Neuronal stem cell (in vitro differentiated cells): ENCODE data around the gene LUZP1.

Experiments
- DNase-seq: peaks from one replicate; pipeline ENCODE4 v3.0.0-alpha.2; 2013; ENCODE audit warnings: low spot score
- H2AFZ ChIP-seq: one replicate; pipeline ENCODE4 v1.6.1; 2013; ENCODE audit warnings: mild to moderate bottlenecking, low read length, inconsistent platforms
- H2AK5ac ChIP-seq: 2 replicates; pipeline ENCODE4 v1.6.1; 2013; ENCODE audit warnings: low read depth, mild to moderate bottlenecking, inconsistent platforms, low read length, moderate library complexity, mixed read lengths
- H2BK120ac ChIP-seq: 2 replicates; pipeline ENCODE4 v1.6.1; 2013; ENCODE audit warnings: low read depth, mild to moderate bottlenecking, inconsistent platforms, low read length, moderate library complexity, mixed read lengths
- H2BK12ac ChIP-seq: one replicate; pipeline ENCODE4 v1.6.1; 2013; ENCODE audit warnings: low read length, inconsistent platforms
- H2BK15ac ChIP-seq: 2 replicates; pipeline ENCODE4 v1.6.1; 2013; ENCODE audit warnings: mild to moderate bottlenecking, low read length, inconsistent platforms, mixed read lengths
- H2BK5ac ChIP-seq: one replicate; pipeline ENCODE4 v1.6.1; 2013; ENCODE audit warnings: inconsistent platforms, mild to moderate bottlenecking, low read length, moderate library complexity
- H3K14ac ChIP-seq: one replicate; pipeline ENCODE4 v1.6.1; 2013; ENCODE audit warnings: low read length, inconsistent platforms
- H3K18ac ChIP-seq: 2 replicates; pipeline ENCODE4 v1.6.1; 2013; ENCODE audit warnings: low read length, inconsistent platforms
- H3K23ac ChIP-seq: 2 replicates; pipeline ENCODE4 v1.6.1; 2013; ENCODE audit warnings: low read depth, mild to moderate bottlenecking, mixed read lengths, low read length, inconsistent platforms; ENCODE audit not compliant: poor library complexity
- H3K27ac ChIP-seq: replicated peaks from 3 replicates; pipeline ENCODE4 v1.5.1; 2013; ENCODE audit warnings: low read length, inconsistent platforms
- H3K27me3 ChIP-seq, 3 experiments: 2 replicates each; pipeline ENCODE4 v1.6.1; 2013; ENCODE audit warnings: low read length in 3 of 3, mild to moderate bottlenecking in 2 of 3, inconsistent platforms in 1 of 3, low read depth in 1 of 3, mixed read lengths in 1 of 3, moderate library complexity in 1 of 3; ENCODE audit not compliant: control insufficient read depth in 3 of 3, insufficient read depth in 3 of 3
- H3K36me3 ChIP-seq, 2 donors: replicated peaks in 1 of 2; 2 replicates each; pipeline ENCODE4 v1.6.1; 2013; ENCODE audit warnings: low read length in 2 of 2; ENCODE audit not compliant: control insufficient read depth in 2 of 2, insufficient read depth in 2 of 2
- H3K4ac ChIP-seq: 2 replicates; pipeline ENCODE4 v1.6.1; 2013; ENCODE audit warnings: inconsistent platforms, mild to moderate bottlenecking, low read length, moderate library complexity
- H3K4me1 ChIP-seq, 2 donors: 1 replicate in 1 of 2; 2 replicates in 1 of 2; pipeline ENCODE4 v1.6.1; 2013; ENCODE audit warnings: low read length in 2 of 2, low read depth in 1 of 2; ENCODE audit not compliant: control insufficient read depth in 2 of 2, insufficient read depth in 1 of 2
- H3K4me2 ChIP-seq: one replicate; pipeline ENCODE4 v1.6.1; 2013; ENCODE audit warnings: mild to moderate bottlenecking, low read length, inconsistent platforms; ENCODE audit not compliant: insufficient read depth, poor library complexity, severe bottlenecking
- H3K4me3 ChIP-seq, 2 donors: 2 replicates each; pipeline ENCODE4 v1.5.1; 2013; ENCODE audit warnings: low read length in 2 of 2, mild to moderate bottlenecking in 2 of 2, inconsistent platforms in 1 of 2, moderate library complexity in 1 of 2
- H3K79me1 ChIP-seq: one replicate; pipeline ENCODE4 v1.6.1; 2013; ENCODE audit warnings: low read depth, mild to moderate bottlenecking, inconsistent platforms, low read length, moderate library complexity
- H3K9ac ChIP-seq: one replicate; pipeline ENCODE4 v1.6.1; 2013; ENCODE audit warnings: mild to moderate bottlenecking, low read depth, low read length, inconsistent platforms; ENCODE audit not compliant: poor library complexity
- H3K9me3 ChIP-seq, 2 donors: replicated peaks in 1 of 2; 2 replicates each; pipeline versions ENCODE3 to v1.6.1; 2013; ENCODE audit warnings: low read length in 2 of 2, mild to moderate bottlenecking in 2 of 2, inconsistent platforms in 1 of 2, low read depth in 1 of 2, mixed read lengths in 1 of 2, moderate library complexity in 1 of 2; ENCODE audit not compliant: control insufficient read depth in 2 of 2, insufficient read depth in 1 of 2
- H4K8ac ChIP-seq: one replicate; pipeline ENCODE4 v1.6.1; 2013; ENCODE audit warnings: low read depth, mild to moderate bottlenecking, inconsistent platforms, low read length, moderate library complexity
- H4K91ac ChIP-seq: one replicate; pipeline ENCODE4 v1.6.1; 2013; ENCODE audit warnings: low read length, low read depth, mild to moderate bottlenecking, inconsistent platforms; ENCODE audit not compliant: poor library complexity
- WGBS, 2 donors: extraction: QIAGEN DNeasy Blood & Tissue Kit; methylation state at CpG; one replicate each; pipeline ENCODE4 v1.1.7; 2013; ENCODE audit warnings: missing lambda C conversion rate in 2 of 2, mixed read lengths in 1 of 2; ENCODE audit not compliant: insufficient read length in 2 of 2, insufficient replicate concordance in 1 of 2; ENCODE audit errors: extremely low coverage in 2 of 2; 5-methylcytosine and 5-hydroxymethylcytosine counted together

Gene LUZP1

DNA sequence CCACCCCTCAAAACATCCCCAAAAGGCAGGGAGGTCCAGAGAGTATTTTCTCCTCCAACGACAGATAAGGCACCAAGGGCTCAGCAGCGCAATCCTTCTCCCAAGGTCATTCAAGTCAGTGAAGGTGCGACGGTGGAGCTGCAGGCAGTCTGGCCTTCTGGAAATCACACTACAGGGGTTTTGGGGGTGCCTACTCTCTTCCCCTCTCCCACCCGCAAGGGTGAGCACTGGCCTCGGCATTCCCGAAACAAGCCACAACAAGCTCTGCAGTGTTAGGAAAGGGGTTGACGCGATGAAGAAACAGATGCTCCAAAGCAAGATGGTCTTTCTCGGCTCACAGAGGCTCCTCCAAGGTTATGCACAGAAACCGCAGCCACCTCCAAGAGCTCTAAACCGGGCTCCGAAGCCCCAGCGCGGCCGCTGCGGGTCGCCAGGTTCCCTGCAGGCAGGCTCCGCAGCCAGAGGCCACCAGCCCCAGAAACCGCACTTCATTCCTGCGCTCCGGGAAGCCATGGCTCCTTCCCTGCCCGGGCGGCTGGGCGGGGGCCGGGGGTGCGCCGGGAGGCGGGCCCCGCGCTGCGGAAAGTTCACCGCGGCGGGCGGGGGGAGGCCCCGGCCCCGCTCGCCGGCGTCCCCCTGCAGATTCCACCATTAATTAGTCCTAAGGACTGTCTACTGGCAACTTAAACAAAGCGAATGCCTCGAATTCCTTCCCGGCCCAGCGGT is 1.1 kb downstream of the LUZP1 start:
- no peak overlapping the region for H3K4ac ChIP-seq
- no peaks in the 10 kb centered on the region for H3K9me3 ChIP-seq
- H3K23ac ChIP-seq, result peak overlapping the region; percentile 6
- H2BK15ac ChIP-seq, result no peak overlapping the region
- H2AK5ac ChIP-seq, result peak overlapping the region; percentile 6
- no peak overlapping the region for H4K8ac ChIP-seq
- no peaks in the 10 kb centered on the region for H3K79me1 ChIP-seq
- H3K4me3 ChIP-seq, result peak overlapping the region; percentile 59 to 95
- peak overlapping the region; percentile 94 for H3K18ac ChIP-seq
- peaks cover 0 to 2% (median 0%) of the 10 kb centered on the region in 3 experiments for H3K27me3 ChIP-seq
- H3K9ac ChIP-seq, result peak overlapping the region; percentile 78
- peaks cover 0 to 12% of the 10 kb centered on the region in 2 donors for H3K4me1 ChIP-seq
- peaks cover 0 to 4% of the 10 kb centered on the region in 2 donors for H3K36me3 ChIP-seq
- H2BK12ac ChIP-seq, result no peak overlapping the region
- peak overlapping the region; percentile 54 for H2BK5ac ChIP-seq
- H3K4me2 ChIP-seq, result peak overlapping the region; percentile 78
- peak overlapping the region; percentile 88 for H3K27ac ChIP-seq
- WGBS, 2 donors, result no CpG with 5 or more reads among the region's 45 CpGs
- H2BK120ac ChIP-seq, result peak overlapping the region; percentile 14
- H3K14ac ChIP-seq, result no peak overlapping the region
- peak overlapping the region; percentile 89 for H2AFZ ChIP-seq
- no peak overlapping the region for H4K91ac ChIP-seq
- peak; percentile 77 for DNase-seq

DNA sequence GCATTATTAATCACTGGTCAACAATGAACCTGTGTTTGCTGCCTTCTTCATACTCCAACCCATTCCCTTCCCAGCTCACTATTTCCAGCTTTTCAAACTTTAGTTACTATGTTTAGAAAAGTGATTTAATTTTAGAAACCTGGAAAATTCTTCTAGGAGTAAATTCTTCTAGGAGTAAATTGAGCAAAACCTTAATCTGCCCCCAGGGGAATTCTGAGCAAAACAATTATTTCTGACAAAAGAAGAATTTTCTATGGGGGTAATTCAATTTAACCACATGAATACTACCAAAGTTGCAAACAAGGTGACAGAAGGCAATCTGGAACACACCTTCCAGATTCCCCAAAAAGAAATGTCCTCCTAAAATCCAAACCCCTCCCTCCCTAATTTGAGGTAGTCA is 1.8 kb downstream of the LUZP1 start:
- no peak overlapping the region for H4K91ac ChIP-seq
- no peak overlapping the region for H3K9ac ChIP-seq
- no peak overlapping the region for H2BK15ac ChIP-seq
- H3K4me2 ChIP-seq, result peak overlapping the region; percentile 78
- peaks cover 0 to 12% of the 10 kb centered on the region in 2 donors for H3K4me1 ChIP-seq
- H3K9me3 ChIP-seq, result no peaks in the 10 kb centered on the region
- H2BK5ac ChIP-seq, result no peak overlapping the region
- H3K23ac ChIP-seq, result no peak overlapping the region
- H3K79me1 ChIP-seq, result no peaks in the 10 kb centered on the region
- no peak overlapping the region for H2BK120ac ChIP-seq
- H3K14ac ChIP-seq, result no peak overlapping the region
- H3K18ac ChIP-seq, result no peak overlapping the region
- H3K27me3 ChIP-seq, result peaks cover 0 to 2% (median 0%) of the 10 kb centered on the region in 3 experiments
- H3K4ac ChIP-seq, result no peak overlapping the region
- no peak overlapping the region for H2AK5ac ChIP-seq
- peak overlapping the region; percentile 59 to 95 for H3K4me3 ChIP-seq
- no peak overlapping the region for H2AFZ ChIP-seq
- no peak for DNase-seq
- H2BK12ac ChIP-seq, result no peak overlapping the region
- H4K8ac ChIP-seq, result no peak overlapping the region
- no peak overlapping the region for H3K27ac ChIP-seq
- peaks cover 0 to 4% of the 10 kb centered on the region in 2 donors for H3K36me3 ChIP-seq

DNA sequence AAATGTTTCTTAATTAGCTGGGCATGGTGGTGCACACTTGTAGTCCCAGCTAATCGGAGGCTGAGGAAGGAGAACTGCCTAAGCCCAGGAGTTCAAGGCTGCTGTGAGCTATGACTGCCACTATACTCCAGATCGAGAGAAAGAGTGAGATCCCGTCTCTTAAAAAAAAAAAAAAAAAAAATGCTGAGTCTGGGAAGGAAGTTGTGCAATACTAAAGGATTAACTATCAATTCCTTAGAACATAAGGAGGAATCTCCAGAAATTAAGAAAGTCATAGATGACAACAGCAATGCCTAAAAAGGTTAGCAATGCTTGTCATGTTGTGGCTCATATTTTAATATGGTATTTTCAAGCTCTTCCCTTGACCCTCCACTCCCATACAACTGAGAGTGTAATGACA is 5.3 kb downstream of the LUZP1 start:
- Histone ChIP-seq H3K79me1 (peaks cover 1% of the 10 kb centered on the region), H3K4me1 (peaks cover 0 to 6% of the 10 kb centered on the region in 2 donors)
- no peak for DNase-seq

DNA sequence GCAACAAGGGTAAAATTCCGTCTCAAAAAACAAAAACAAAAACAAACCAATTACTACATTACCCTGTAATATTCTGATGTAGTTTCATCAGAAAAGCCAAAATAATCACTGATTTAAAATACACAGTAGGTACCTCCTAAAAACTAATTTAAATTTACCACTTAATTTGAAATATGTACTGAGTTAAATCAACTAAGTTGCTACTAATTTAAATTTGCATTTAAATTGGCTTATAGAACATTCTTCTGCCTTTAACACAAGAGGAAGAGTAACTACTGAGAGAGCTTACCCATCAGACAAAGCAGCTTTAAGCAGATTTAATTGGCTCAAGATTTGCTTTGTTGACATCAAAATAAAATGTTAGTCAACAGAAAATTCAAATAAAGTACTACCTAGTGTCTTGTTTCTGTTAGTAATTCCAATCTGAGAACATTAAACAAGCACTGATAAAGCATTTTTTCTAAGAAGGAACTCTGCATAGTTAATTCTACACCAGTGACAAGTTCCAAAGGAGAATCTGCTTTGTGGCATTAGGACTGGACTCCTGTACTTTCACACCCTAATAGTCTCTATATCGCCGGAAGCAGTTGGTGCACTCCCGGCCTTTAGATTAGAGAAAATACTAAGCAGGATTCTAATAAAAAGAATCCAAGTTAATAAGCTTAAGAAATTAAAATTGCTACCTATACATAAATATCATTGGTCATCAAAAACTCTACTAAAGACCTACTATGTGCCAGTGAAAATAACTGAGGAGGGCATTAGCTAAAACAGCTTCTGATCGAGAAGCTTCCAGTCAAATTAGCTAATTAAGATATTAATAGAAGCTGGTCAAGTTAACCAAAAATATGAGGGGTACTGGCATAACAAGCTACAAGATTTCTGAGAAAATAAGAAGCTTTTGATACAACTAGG is 8.4 kb downstream of the LUZP1 start:
- H3K9me3 ChIP-seq, result no peaks in the 10 kb centered on the region
- H3K4me3 ChIP-seq, result no peak overlapping the region
- no peak overlapping the region for H3K4me2 ChIP-seq
- no peak overlapping the region for H2BK5ac ChIP-seq
- H4K91ac ChIP-seq, result no peak overlapping the region
- H3K23ac ChIP-seq, result no peak overlapping the region
- DNase-seq, result no peak
- H3K18ac ChIP-seq, result no peak overlapping the region
- no peak overlapping the region for H3K14ac ChIP-seq
- H3K27ac ChIP-seq, result no peak overlapping the region
- no peak overlapping the region for H2BK120ac ChIP-seq
- H2AFZ ChIP-seq, result no peak overlapping the region
- no peak overlapping the region for H3K9ac ChIP-seq
- H2BK15ac ChIP-seq, result no peak overlapping the region
- H3K4me1 ChIP-seq, result no peaks in the 10 kb centered on the region
- H3K4ac ChIP-seq, result no peak overlapping the region
- H3K27me3 ChIP-seq, result no peaks in the 10 kb centered on the region
- no peak overlapping the region for H2AK5ac ChIP-seq
- WGBS, 2 donors, result no CpG with 5 or more reads among the region's 5 CpGs
- H3K79me1 ChIP-seq, result peaks cover 1% of the 10 kb centered on the region
- no peak overlapping the region for H2BK12ac ChIP-seq
- H4K8ac ChIP-seq, result no peak overlapping the region
- peaks cover 0 to 4% of the 10 kb centered on the region in 2 donors for H3K36me3 ChIP-seq

More for the DNA sequence above, 5.3 kb downstream of the LUZP1 start:
- Histone ChIP-seq H3K9me3 (no peaks in the 10 kb centered on the region), H3K4ac (no peak overlapping the region), H3K23ac (no peak overlapping the region), H3K27ac (no peak overlapping the region), H2BK15ac (no peak overlapping the region), H3K27me3 (no peaks in the 10 kb centered on the region), H3K4me2 (no peak overlapping the region), H4K91ac (no peak overlapping the region), H4K8ac (no peak overlapping the region), H2BK12ac (no peak overlapping the region), H3K14ac (no peak overlapping the region), H2BK120ac (no peak overlapping the region), H3K4me3 (no peak overlapping the region), H3K36me3 (peaks cover 0 to 4% of the 10 kb centered on the region in 2 donors), H2AK5ac (no peak overlapping the region), H2BK5ac (no peak overlapping the region), H3K18ac (no peak overlapping the region), H3K9ac (no peak overlapping the region), H2AFZ (no peak overlapping the region)
- no CpG with 5 or more reads among the region's 3 CpGs for WGBS, 2 donors
